GM23338 (cell line): ENCODE measurements around the gene PGM1.

ENCODE experiments used
- TF ChIP-seq, protein P1 (sequence below): IDR thresholded peaks from 2 replicates; pipeline ENCODE4 v1.6.1; 2016; ENCODE audit warnings: antibody characterized with exemption
- TF ChIP-seq, protein P2 (sequence below), 2 experiments: fragments of 200-600 bp in 1 of 2; sonication (generic) in 1 of 2; conservative IDR thresholded peaks; 2 replicates each; pipeline versions ENCODE4 v1.5.1 to v1.6.1; 2016 to 2017; ENCODE audit warnings: antibody characterized with exemption in 2 of 2, low read depth in 2 of 2, mild to moderate bottlenecking in 2 of 2, moderate library complexity in 1 of 2

DNA sequence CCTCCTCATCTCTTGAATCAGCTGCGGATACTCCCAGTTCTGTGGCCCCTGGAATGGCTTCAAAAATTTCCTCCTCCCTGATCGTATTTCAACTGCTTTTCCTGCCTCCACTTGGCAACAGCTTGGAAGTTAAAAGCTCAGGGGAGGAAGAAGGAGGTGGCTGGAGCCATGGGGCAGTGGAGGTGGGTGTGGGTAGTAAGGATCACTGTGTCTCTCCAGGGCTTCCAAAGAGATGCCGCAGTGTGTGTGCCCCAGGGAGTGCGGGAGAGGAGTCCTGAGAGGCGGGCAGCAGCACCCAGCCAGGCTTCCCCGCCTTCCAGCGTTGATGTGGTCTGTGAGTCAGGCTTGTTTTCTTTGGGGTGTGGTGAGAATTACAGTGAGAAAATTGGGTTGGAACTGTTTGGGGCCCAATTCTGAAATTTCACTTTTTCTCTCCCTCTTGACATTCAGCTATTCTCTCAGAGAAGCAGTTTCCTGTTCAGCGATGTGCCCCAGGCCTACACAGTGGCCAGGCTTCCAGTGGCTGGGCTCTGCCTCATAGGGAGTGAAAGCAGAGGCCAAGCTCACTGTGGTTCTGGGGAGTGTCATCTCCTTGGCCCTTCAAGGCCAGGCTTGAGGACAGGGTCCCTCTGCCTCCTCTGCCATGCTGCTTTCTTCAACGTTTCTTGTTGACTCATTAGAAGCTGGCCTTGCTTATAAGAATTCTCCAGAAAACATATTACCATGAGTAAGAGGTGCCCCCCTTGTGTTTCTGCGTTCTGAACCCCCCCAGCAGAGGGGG lies 69.0 kb downstream of the PGM1 start:
- TF ChIP-seq, protein P1, sequence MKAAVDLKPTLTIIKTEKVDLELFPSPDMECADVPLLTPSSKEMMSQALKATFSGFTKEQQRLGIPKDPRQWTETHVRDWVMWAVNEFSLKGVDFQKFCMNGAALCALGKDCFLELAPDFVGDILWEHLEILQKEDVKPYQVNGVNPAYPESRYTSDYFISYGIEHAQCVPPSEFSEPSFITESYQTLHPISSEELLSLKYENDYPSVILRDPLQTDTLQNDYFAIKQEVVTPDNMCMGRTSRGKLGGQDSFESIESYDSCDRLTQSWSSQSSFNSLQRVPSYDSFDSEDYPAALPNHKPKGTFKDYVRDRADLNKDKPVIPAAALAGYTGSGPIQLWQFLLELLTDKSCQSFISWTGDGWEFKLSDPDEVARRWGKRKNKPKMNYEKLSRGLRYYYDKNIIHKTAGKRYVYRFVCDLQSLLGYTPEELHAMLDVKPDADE: no peak
- TF ChIP-seq, protein P2, sequence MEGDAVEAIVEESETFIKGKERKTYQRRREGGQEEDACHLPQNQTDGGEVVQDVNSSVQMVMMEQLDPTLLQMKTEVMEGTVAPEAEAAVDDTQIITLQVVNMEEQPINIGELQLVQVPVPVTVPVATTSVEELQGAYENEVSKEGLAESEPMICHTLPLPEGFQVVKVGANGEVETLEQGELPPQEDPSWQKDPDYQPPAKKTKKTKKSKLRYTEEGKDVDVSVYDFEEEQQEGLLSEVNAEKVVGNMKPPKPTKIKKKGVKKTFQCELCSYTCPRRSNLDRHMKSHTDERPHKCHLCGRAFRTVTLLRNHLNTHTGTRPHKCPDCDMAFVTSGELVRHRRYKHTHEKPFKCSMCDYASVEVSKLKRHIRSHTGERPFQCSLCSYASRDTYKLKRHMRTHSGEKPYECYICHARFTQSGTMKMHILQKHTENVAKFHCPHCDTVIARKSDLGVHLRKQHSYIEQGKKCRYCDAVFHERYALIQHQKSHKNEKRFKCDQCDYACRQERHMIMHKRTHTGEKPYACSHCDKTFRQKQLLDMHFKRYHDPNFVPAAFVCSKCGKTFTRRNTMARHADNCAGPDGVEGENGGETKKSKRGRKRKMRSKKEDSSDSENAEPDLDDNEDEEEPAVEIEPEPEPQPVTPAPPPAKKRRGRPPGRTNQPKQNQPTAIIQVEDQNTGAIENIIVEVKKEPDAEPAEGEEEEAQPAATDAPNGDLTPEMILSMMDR (conservative IDR thresholded peaks at IDR 0.05; ENCODE audit: low read depth in 2 of 2): no peak
